Caki2 (cell line): ENCODE data around the gene JMJD1C. TPM values are rescaled to one million over a fixed set of nuclear protein-coding genes. Genes with fewer than 3 reads are reported as not detected.
A peak's percentile ranks its signal among the peaks of the same experiment; 100 is the strongest.

ENCODE experiments used
- DNase-seq: peaks from one replicate; pipeline ENCODE4 v3.0.0-alpha.2; 2015; ENCODE audit warnings: low read depth
- in situ Hi-C: cut with HindIII; loops from 2 replicates; pipeline ENCODE4 v1.10.0; 2016; ENCODE audit warnings: low sequenced_read_pairs, low pct_unique_long_range_greater_than_20kb, mixed read lengths
- total RNA-seq: library from RNA; depleted of rRNA; stranded (reverse); fragments of >200 nt; shearing (Covaris generic); gene quantifications from 2 replicates; pipeline ENCODE4 v1.2.3, GENCODE V29; 2014; ENCODE audit warnings: low replicate concordance

Gene JMJD1C
- total RNA-seq, 1 experiment from 2014 or later = 31.0 TPM

GRCh38 chr10:63446716-63447440 lies 18.9 kb downstream of the JMJD1C start:
- DNase-seq = no peak
- in situ Hi-C loops = no loop called here

- in situ Hi-C loops = no loop called here
- no peak for DNase-seq
These were observed 24.4 kb downstream of the JMJD1C start for GRCh38 chr10:63441404-63441803.

GRCh38 chr10:63439607-63440006 lies 26.2 kb downstream of the JMJD1C start:
- in situ Hi-C loops = no loop called here
- DNase-seq = no peak

- no peak for DNase-seq
- in situ Hi-C loops = no loop called here
These were observed 27.0 kb downstream of the JMJD1C start for GRCh38 chr10:63438506-63439498.

GRCh38 chr10:63437116-63437949 lies 28.4 kb downstream of the JMJD1C start:
- DNase-seq = no peak
- in situ Hi-C loops = no loop called here

GRCh38 chr10:63436225-63436624 lies 29.6 kb downstream of the JMJD1C start:
- DNase-seq = no peak
- in situ Hi-C loops = no loop called here

- no peak for DNase-seq
- in situ Hi-C loops = no loop called here
These were observed 30.6 kb downstream of the JMJD1C start for GRCh38 chr10:63434866-63435854.

- in situ Hi-C loops = no loop called here
- peak; percentile 51 for DNase-seq
These were observed 33.6 kb downstream of the JMJD1C start for GRCh38 chr10:63431962-63432797.

- no peak for DNase-seq
- in situ Hi-C loops = no loop called here
These were observed 34.8 kb downstream of the JMJD1C start for GRCh38 chr10:63430999-63431356.

- in situ Hi-C loops = no loop called here
- peak; percentile 78 for DNase-seq
These were observed 35.4 kb downstream of the JMJD1C start for GRCh38 chr10:63430091-63430998.

- DNase-seq = no peak
- in situ Hi-C loops = no loop called here
These were observed 36.5 kb downstream of the JMJD1C start for GRCh38 chr10:63429281-63429680.

GRCh38 chr10:63427013-63427412 lies 38.8 kb downstream of the JMJD1C start:
- no peak for DNase-seq
- in situ Hi-C loops = no loop called here

- in situ Hi-C loops = no loop called here
- DNase-seq = no peak
These were observed 40.3 kb downstream of the JMJD1C start for GRCh38 chr10:63425512-63425911.

- DNase-seq = no peak
- in situ Hi-C loops = no loop called here
These were observed 41.2 kb downstream of the JMJD1C start for GRCh38 chr10:63424576-63424975.

GRCh38 chr10:63423494-63423893 lies 42.3 kb downstream of the JMJD1C start:
- no peak for DNase-seq
- in situ Hi-C loops = no loop called here

GRCh38 chr10:63421591-63421990 lies 44.2 kb downstream of the JMJD1C start:
- in situ Hi-C loops = no loop called here
- DNase-seq = no peak
